Fibroblast of mammary gland (primary cell): ENCODE results near the gene PAFAH1B2.

Source experiments
- DNase-seq: peaks from one replicate; pipeline ENCODE4 v3.0.0-alpha.2; 2010; ENCODE audit warnings: low read depth
- H3K4me3 ChIP-seq: 2 replicates; pipeline ENCODE4 v1.5.1; 2011; ENCODE audit warnings: low read depth, mild to moderate bottlenecking, low read length, moderate library complexity; ENCODE audit not compliant: control insufficient read depth
- TF ChIP-seq, protein P1 (sequence below): conservative IDR thresholded peaks from 2 replicates; pipeline ENCODE4 v1.5.1; 2011; ENCODE audit warnings: low read depth, low read length, inconsistent platforms; ENCODE audit not compliant: control insufficient read depth, insufficient read depth

Gene PAFAH1B2

GRCh38 chr11:117193130-117194020 lies 49.3 kb downstream of the PAFAH1B2 start:
- H3K4me3 ChIP-seq: no peak overlapping the region
- DNase-seq: no peak
- TF ChIP-seq, protein P1, sequence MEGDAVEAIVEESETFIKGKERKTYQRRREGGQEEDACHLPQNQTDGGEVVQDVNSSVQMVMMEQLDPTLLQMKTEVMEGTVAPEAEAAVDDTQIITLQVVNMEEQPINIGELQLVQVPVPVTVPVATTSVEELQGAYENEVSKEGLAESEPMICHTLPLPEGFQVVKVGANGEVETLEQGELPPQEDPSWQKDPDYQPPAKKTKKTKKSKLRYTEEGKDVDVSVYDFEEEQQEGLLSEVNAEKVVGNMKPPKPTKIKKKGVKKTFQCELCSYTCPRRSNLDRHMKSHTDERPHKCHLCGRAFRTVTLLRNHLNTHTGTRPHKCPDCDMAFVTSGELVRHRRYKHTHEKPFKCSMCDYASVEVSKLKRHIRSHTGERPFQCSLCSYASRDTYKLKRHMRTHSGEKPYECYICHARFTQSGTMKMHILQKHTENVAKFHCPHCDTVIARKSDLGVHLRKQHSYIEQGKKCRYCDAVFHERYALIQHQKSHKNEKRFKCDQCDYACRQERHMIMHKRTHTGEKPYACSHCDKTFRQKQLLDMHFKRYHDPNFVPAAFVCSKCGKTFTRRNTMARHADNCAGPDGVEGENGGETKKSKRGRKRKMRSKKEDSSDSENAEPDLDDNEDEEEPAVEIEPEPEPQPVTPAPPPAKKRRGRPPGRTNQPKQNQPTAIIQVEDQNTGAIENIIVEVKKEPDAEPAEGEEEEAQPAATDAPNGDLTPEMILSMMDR: no peak

- H3K4me3 ChIP-seq: no peak overlapping the region
- TF ChIP-seq, protein P1: no peak
- DNase-seq: no peak
These were observed 50.2 kb downstream of the PAFAH1B2 start for GRCh38 chr11:117194267-117194666.

GRCh38 chr11:117195258-117195657 lies 51.2 kb downstream of the PAFAH1B2 start:
- no peak for DNase-seq
- TF ChIP-seq, protein P1: no peak
- H3K4me3 ChIP-seq: no peak overlapping the region

GRCh38 chr11:117195761-117196160 lies 51.7 kb downstream of the PAFAH1B2 start:
- TF ChIP-seq, protein P1: no peak
- H3K4me3 ChIP-seq: no peak overlapping the region
- no peak for DNase-seq

- no peak overlapping the region for H3K4me3 ChIP-seq
- TF ChIP-seq, protein P1: no peak
- no peak for DNase-seq
These were observed 52.9 kb downstream of the PAFAH1B2 start for GRCh38 chr11:117197006-117197405.

GRCh38 chr11:117197516-117198456 lies 53.7 kb downstream of the PAFAH1B2 start:
- no peak overlapping the region for H3K4me3 ChIP-seq
- TF ChIP-seq, protein P1: peak; percentile 47
- DNase-seq: no peak
